ENCODE measurements around the gene CORO6.

Gene CORO6

DNA sequence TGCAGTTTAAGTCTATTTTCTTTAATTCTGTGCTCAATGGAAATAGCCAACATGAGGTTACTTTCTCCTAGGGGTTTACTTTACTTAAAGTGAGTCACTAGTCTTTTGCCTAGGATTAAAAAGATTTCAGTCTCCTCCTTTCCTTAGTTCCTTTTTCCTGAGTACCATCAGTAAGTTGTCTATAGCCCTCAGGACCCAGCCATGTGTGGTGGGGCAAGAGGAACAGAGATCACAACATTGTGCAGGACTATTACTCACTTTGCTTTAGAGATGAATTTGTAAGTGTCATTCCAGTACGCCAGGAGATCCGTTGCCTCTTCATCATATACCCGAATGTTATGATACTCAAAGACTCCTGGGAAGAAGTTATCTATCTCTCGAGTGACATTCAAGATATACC lies 27.7 kb upstream of the CORO6 start:
- TF ChIP-seq FOXP2 (optimal IDR thresholded peaks at IDR 0.05; ENCODE audit: borderline replicate concordance, extremely low read depth, extremely low read length, insufficient read depth) (no peak), SIN3A (IDR thresholded peaks at IDR 0.05; ENCODE audit: borderline replicate concordance, insufficient read depth, low read length) (no peak), POLR2AphosphoS5 (IDR thresholded peaks at IDR 0.05; ENCODE audit: low read depth, low read length) (no peak), TAF1 (IDR thresholded peaks at IDR 0.05; ENCODE audit: borderline replicate concordance, insufficient read depth, low read length) (no peak)
- TF ChIP-seq, protein P1, sequence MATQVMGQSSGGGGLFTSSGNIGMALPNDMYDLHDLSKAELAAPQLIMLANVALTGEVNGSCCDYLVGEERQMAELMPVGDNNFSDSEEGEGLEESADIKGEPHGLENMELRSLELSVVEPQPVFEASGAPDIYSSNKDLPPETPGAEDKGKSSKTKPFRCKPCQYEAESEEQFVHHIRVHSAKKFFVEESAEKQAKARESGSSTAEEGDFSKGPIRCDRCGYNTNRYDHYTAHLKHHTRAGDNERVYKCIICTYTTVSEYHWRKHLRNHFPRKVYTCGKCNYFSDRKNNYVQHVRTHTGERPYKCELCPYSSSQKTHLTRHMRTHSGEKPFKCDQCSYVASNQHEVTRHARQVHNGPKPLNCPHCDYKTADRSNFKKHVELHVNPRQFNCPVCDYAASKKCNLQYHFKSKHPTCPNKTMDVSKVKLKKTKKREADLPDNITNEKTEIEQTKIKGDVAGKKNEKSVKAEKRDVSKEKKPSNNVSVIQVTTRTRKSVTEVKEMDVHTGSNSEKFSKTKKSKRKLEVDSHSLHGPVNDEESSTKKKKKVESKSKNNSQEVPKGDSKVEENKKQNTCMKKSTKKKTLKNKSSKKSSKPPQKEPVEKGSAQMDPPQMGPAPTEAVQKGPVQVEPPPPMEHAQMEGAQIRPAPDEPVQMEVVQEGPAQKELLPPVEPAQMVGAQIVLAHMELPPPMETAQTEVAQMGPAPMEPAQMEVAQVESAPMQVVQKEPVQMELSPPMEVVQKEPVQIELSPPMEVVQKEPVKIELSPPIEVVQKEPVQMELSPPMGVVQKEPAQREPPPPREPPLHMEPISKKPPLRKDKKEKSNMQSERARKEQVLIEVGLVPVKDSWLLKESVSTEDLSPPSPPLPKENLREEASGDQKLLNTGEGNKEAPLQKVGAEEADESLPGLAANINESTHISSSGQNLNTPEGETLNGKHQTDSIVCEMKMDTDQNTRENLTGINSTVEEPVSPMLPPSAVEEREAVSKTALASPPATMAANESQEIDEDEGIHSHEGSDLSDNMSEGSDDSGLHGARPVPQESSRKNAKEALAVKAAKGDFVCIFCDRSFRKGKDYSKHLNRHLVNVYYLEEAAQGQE (IDR thresholded peaks at IDR 0.05; ENCODE audit: insufficient read depth in 1 of 2, low read depth in 2 of 2, low read length in 2 of 2): no peak

DNA sequence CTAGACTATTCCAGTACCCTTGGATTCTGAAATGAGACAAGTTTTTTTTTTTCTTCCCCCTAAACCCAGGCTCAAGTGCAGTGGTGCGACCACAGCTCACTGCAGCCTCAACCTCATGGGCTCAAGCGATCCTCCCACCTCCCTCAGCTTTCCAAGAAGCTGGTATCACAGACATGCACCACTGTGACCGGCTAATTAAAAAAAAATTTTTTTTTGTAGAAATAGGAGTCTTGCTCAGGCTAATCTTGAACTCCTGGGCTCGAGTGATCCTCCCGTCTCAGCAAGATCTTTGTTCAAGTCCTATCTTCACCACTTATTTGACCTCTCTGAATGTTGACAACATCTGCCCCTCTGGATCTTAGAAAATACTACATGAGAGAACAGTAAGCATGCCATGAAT lies 26.6 kb upstream of the CORO6 start:
- TF ChIP-seq, protein P1 (IDR thresholded peaks at IDR 0.05; ENCODE audit: insufficient read depth in 1 of 2, low read depth in 2 of 2, low read length in 2 of 2): no peak
- TF ChIP-seq SIN3A (IDR thresholded peaks at IDR 0.05; ENCODE audit: borderline replicate concordance, insufficient read depth, low read length): no peak

DNA sequence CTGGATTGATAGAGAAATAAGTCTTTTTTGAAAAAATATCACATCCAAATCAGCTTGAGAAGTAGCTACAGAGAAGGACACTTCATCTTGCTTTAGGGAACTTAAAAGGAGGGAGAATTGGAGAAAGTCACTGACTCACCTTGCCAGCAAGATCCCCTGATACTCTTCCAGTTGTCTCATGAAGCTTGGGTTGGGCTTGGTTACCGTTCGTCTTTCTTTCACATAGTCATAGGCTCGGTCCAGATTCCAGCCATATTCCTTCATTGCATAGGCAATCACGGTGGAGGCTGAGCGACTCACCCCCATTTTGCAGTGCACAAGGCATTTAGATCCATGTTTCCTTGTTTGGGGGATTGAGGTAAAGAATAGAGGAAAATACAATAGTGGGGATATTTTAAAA lies 25.3 kb upstream of the CORO6 start:
- TF ChIP-seq TAF1 (IDR thresholded peaks at IDR 0.05; ENCODE audit: borderline replicate concordance, insufficient read depth, low read length): no peak
- TF ChIP-seq SIN3A (IDR thresholded peaks at IDR 0.05; ENCODE audit: borderline replicate concordance, insufficient read depth, low read length): no peak
- TF ChIP-seq, protein P1 (IDR thresholded peaks at IDR 0.05; ENCODE audit: insufficient read depth in 1 of 2, low read depth in 2 of 2, low read length in 2 of 2): no peak

DNA sequence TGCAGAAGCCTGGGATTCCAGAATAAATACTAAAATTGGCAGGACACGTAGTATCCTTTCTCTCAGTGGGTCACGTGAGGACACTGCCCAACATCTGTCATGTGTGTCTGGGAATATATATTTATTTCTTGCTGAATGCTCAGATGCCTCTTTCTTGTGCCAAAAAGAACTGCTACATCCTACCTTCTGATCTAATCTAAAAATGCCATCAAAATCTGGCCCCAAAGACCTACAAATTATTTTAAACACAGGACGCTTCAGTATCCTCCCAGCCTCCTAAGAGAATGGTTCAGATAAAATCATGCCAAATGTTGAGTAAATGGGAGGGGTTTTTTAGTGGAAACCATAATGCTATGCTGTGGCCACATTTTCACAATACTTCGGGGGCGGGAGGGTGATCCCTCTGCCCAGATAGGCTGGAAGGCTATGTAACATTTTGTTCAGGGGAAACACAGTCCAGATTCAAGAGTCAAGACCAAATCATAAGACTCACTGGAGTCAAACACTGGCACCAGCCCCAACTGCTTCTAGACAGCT lies 22.9 kb upstream of the CORO6 start:
- TF ChIP-seq, protein P1 (IDR thresholded peaks at IDR 0.05; ENCODE audit: insufficient read depth in 1 of 2, low read depth in 2 of 2, low read length in 2 of 2): no peak
- TF ChIP-seq TAF1 (IDR thresholded peaks at IDR 0.05; ENCODE audit: borderline replicate concordance, insufficient read depth, low read length) (no peak), SIN3A (IDR thresholded peaks at IDR 0.05; ENCODE audit: borderline replicate concordance, insufficient read depth, low read length) (no peak), FOXP2 (optimal IDR thresholded peaks at IDR 0.05; ENCODE audit: borderline replicate concordance, extremely low read depth, extremely low read length, insufficient read depth) (no peak), POLR2AphosphoS5 (IDR thresholded peaks at IDR 0.05; ENCODE audit: low read depth, low read length) (no peak)

DNA sequence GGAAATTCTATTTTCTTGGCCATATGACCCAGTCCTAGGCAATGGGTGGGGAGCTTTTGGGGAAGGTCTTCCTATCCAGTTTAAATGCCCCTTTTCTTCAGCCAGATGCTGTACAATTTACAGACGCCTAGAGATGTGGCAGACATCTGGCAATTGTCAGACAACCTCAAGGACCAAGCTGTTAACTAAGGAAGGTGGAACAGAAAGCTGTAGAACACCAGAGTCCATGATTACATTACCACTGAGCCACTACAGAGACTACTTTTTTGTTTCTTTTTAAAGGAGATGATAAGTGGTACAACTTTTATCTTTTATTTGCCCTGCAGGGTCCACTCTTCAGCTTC lies 21.1 kb upstream of the CORO6 start:
- TF ChIP-seq, protein P1 (IDR thresholded peaks at IDR 0.05; ENCODE audit: insufficient read depth in 1 of 2, low read depth in 2 of 2, low read length in 2 of 2): no peak
- TF ChIP-seq TAF1 (IDR thresholded peaks at IDR 0.05; ENCODE audit: borderline replicate concordance, insufficient read depth, low read length) (no peak), POLR2AphosphoS5 (IDR thresholded peaks at IDR 0.05; ENCODE audit: low read depth, low read length) (no peak)
